HG02571 (cell line): ENCODE data around the gene OR7D4.
"Not testable (repeated sequence)": the region's sequence is repeated elsewhere in the genome, so short reads cannot be mapped to it uniquely, and the experiment has no call there.

Experiments
- ATAC-seq: cut with Tn5 transposase; IDR thresholded peaks from one replicate; pipeline ENCODE4 v1.9.1; 2021; ENCODE audit warnings: mild to moderate bottlenecking, moderate library complexity; ENCODE audit not compliant: unreplicated experiment

Gene OR7D4

DNA sequence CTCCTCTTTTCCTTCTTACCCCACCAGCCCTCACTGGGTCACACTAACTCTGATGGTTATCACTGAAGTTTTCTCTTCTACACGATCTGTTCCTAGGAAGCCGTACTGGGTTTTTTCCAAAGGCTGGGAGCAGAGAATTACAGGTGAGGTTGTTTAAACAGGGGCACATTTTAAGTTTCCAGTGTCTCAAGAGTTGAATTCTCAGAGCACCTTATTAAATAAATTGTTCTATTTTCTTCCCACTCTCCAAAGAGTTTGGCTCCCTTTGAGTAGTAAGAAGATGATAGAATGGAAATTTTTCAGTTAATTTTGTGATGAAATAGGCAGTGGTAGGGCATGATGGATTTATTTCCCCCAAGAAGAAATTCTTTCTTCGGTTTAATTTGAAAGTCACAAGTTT is at the start of gene OR7D4:
Gene OR7D4, minus strand, starts transcription at position 101 of the 400 bp plus-strand sequence. CDS start 4,752 bp downstream, outside the sequence.
- ATAC-seq = no peak

DNA sequence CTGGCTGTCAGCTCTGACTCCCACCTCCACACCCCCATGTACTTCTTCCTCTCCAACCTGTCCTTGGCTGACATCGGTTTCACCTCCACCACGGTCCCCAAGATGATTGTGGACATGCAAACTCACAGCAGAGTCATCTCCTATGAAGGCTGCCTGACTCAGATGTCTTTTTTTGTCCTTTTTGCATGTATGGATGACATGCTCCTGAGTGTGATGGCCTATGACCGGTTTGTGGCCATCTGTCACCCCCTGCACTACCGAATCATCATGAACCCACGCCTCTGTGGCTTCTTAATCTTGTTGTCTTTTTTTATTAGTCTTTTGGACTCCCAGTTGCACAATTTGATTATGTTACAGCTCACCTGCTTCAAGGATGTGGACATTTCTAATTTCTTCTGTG is 31.8 kb upstream of the OR7D4 start:
- ATAC-seq = no peak

DNA sequence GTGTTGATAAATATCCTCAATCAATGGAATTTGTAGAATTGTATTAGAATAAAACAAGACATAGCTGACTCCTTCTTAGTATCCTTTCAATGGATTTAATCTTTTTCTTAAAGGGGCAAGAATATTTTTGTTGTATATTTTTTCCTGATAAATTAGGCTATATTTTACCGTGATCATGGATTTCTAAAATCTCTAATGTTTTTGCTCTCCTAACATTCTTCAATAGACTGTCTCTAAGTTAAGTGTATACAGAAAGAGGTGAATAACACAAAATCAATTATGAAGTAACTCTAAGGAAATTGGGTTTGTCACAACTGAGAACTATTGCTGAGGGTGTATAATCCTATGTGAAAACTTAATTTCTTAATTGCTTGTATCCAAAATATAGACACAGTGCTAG is 31.2 kb upstream of the OR7D4 start, which contains the start of gene OR7E24:
Gene OR7E24, plus strand, starts transcription at position 301 of the 400 bp plus-strand sequence. CDS start 114 bp downstream, outside the sequence.
- no peak for ATAC-seq

DNA sequence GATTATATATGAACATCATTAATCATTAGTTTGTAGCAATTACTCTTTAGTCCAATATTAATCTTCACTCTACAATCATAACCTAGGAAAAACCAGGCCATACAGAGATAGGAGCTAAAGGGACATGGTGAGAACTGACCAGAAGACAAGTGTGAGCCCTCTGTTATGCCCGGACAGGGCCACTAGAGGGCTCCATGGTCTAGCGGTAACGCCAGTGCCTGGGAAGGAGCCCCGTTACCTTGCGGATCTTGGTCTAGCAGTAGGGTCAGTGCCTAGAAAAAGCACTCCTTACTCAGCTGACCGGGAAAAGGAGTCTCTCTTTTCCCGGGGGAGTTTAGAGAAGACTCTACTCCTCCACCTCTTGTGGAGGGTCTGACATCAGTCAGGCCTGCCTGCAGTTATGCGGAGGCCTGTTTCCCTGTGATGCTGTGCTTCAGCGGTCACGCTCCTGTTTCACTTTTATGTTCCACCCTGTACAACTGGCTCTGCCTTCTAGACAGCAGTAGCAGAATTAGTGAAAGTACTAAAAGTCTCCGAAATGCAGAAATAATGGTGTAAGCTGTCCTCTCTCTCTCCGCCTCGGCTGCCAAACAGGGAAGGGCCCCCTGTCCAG is 13.8 kb downstream of the OR7D4 start:
- ATAC-seq = no peak

DNA sequence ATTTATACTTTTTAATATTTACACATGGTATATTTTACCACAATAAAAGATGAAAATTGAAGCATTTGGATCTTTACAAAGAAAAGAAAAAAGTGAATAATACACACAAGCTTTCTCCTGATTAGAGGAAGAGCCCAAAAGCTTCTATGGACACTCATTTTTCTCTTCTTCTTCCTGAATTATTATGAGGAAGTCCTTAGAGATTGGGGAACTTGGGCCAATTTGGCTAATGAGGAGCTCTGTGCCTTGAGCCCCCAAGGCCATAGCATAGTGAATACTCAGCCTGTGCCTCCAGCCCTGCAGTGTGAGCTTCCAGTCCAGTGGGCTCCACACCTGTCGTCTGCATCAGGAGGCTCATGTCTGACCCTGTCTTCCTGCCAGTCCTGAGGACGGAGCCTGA is 21.3 kb downstream of the OR7D4 start:
- not testable (repeated sequence) for ATAC-seq

- no peak for ATAC-seq
These were observed 29.9 kb downstream of the OR7D4 start for GRCh38 chr19:9189535-9189934.

DNA sequence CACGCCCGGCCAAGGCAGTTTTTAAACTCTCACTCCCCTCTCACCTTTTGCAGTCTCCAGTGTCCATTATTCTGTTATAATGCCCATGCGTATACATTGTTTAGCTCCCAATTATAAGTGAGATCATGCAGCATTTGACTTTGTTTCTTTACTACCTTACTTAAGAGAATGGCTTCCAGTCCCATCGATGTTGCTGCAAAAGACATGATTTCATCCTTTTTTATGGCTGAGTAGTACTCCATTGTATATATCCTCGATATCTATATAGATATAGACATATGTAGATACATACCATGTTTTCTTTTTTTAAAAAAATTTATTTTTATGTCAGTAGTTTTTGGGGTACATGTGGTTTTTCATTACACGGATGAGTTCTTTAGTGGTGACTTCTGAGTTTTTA is 32.2 kb downstream of the OR7D4 start:
- ATAC-seq = no peak

DNA sequence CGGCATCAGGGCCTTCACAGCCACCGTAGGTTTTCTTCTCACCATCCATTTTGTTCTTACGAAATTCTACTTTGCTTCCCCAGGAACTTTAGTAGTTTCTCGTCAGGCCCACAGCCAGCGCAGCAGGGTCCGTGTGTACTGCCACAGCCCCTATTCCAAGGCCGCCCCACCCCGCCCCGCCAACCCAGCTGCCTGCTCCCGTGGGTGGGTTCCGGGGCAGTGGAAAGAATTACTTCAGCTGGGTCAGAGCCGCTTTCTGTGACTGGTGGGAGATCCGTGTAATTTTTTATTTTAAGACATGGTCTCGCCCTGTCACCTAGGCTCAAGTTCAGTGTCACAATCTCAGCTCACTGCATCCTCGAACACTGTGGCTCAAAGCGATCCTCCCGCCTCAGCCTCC is 36.4 kb downstream of the OR7D4 start:
- no peak for ATAC-seq

DNA sequence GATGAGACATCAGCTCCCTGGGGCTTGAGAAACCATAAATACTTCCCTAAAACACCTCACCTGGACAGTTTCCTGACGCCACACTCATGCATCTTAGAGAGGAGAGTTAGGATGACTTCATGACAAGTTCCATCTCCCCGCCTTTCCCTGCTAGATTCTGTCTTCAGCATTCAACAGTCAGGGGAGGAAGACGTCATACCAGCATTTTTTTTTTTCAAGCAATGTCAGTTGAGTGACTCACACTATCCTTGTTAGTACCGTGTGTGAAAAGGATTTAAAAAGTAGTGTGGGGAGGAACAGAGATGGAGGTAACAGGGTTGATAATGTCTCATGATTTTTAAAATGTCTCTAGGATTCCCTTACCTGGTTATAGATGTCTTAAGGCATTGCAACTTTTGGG is 40.5 kb downstream of the OR7D4 start, which contains the start of gene OR7D2:
Gene OR7D2, plus strand, starts transcription at position 79 of the 400 bp plus-strand sequence. CDS start 6,803 bp downstream, outside the sequence.
- ATAC-seq = no peak

GRCh38 chr19:9175326-9175725 is 44.1 kb downstream of the OR7D4 start:
- no peak for ATAC-seq

GRCh38 chr19:9171393-9171991 is 47.9 kb downstream of the OR7D4 start:
- no peak for ATAC-seq

DNA sequence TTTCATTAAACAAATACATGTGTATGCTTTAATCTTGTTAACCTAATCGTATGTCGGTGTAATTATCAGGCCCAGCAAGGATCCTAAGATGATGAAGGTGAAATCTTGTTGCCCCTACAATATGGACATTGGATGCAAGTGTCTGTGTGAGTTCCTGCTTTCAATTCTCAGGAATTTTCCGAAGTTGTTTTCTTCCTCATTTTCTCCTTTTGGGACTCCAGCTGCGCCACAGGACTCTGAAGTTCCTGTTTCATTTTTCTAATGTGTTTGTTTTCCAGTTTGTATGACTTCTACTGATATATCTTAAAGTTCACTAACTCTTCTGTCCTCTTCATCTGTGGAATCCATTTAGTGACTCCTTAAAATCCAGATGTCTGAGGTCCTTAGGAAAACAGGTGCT is 52.5 kb downstream of the OR7D4 start:
- ATAC-seq = no peak

- ATAC-seq = no peak
These were observed 54.1 kb downstream of the OR7D4 start for GRCh38 chr19:9165261-9165660.

GRCh38 chr19:9161427-9161826 is 58.0 kb downstream of the OR7D4 start:
- no peak for ATAC-seq
